Measurements from ENCODE around the gene LGMN. TPM values are rescaled to one million over a fixed set of nuclear protein-coding genes. Genes with fewer than 3 reads are reported as not detected.

The LGMN gene
- 1 to 10 TPM in 1 of 2 experiments, under 1 TPM in 1; 0.63 to 1.2 TPM for total RNA-seq

- CTCF ChIA-PET: interaction anchor here (0.8 kb wide), 1 partner anchor 23 kb away, joined by 3 read pairs; no protein-coding TSS in a partner anchor
- DNase-seq: peak; percentile 72
- H3K4me1 Mint-ChIP-seq: peaks cover 31% of the 10 kb centered on the region
- H3K4me3 Mint-ChIP-seq: peak within 1 kb of the TSS; percentile 31
- peaks cover 3% of the 10 kb centered on the region for H3K36me3 Mint-ChIP-seq
- H3K27me3 Mint-ChIP-seq: peaks cover 74% of the 10 kb centered on the region
- no peaks in the 10 kb centered on the region for H3K9me3 Mint-ChIP-seq (ENCODE audit: low read depth)
- peak; percentile 86 for ATAC-seq
- H3K27ac Mint-ChIP-seq: no peak within 1 kb of the TSS
Measured at GRCh38 chr14:92748259-92749016, at the start of gene LGMN. Gene LGMN, minus strand, starts transcription at chr14:92748627. Its CDS starts 15,841 bp downstream, at chr14:92732786.

- no peak for DNase-seq
- peaks cover 3% of the 10 kb centered on the region for H3K9me3 Mint-ChIP-seq (ENCODE audit: low read depth)
- H3K36me3 Mint-ChIP-seq: peaks cover 26% of the 10 kb centered on the region
- CTCF ChIA-PET: interaction anchor here (1.0 to 1.4 kb wide), 2 partner anchors 11 to 688 kb away, joined by 3 to 4 read pairs; partner anchors contain the start of gene ATXN3
- H3K27me3 Mint-ChIP-seq: peaks cover 3% of the 10 kb centered on the region
- peak overlapping the region; percentile 97 for H3K4me3 Mint-ChIP-seq
- peaks cover 37% of the 10 kb centered on the region for H3K4me1 Mint-ChIP-seq
- H3K27ac Mint-ChIP-seq: peak overlapping the region; percentile 93
- ATAC-seq: no peak
Measured at GRCh38 chr14:92794961-92795360, 46.5 kb upstream of the LGMN start.

GRCh38 chr14:92794547-92794941 is 46.1 kb upstream of the LGMN start:
- Mint-ChIP-seq H3K9me3 (ENCODE audit: low read depth) (peaks cover 6% of the 10 kb centered on the region), H3K4me3 (peak overlapping the region; percentile 97), H3K4me1 (peaks cover 34% of the 10 kb centered on the region), H3K27me3 (peaks cover 4% of the 10 kb centered on the region), H3K36me3 (peaks cover 25% of the 10 kb centered on the region), H3K27ac (peak overlapping the region; percentile 93)
- peak; percentile 41 for DNase-seq
- ATAC-seq: no peak
- CTCF ChIA-PET: interaction anchor here (1.1 kb wide), 1 partner anchor 16 kb away, joined by 3 read pairs; no protein-coding TSS in a partner anchor

GRCh38 chr14:92793709-92794546 is 45.5 kb upstream of the LGMN start, which contains the start of gene GOLGA5:
Gene GOLGA5, plus strand, starts transcription at chr14:92794305. Its CDS starts 3,133 bp downstream, at chr14:92797438.
- peak; percentile 99 for DNase-seq
- H3K27me3 Mint-ChIP-seq: peaks cover 8% of the 10 kb centered on the region
- H3K4me1 Mint-ChIP-seq: peaks cover 34% of the 10 kb centered on the region
- H3K4me3 Mint-ChIP-seq: peak within 1 kb of the TSS; percentile 97
- peaks cover 10% of the 10 kb centered on the region for H3K9me3 Mint-ChIP-seq (ENCODE audit: low read depth)
- peaks cover 29% of the 10 kb centered on the region for H3K36me3 Mint-ChIP-seq
- H3K27ac Mint-ChIP-seq: peak within 1 kb of the TSS; percentile 93
- CTCF ChIA-PET: interaction anchor here (1.1 kb wide), 1 partner anchor 17 kb away, joined by 3 read pairs; no protein-coding TSS in a partner anchor
- ATAC-seq: peak; percentile 96

GRCh38 chr14:92792885-92793284 is 44.5 kb upstream of the LGMN start:
- DNase-seq (no peak), ATAC-seq (no peak)
- Mint-ChIP-seq H3K27me3 (peaks cover 8% of the 10 kb centered on the region), H3K4me1 (peaks cover 30% of the 10 kb centered on the region), H3K36me3 (peaks cover 26% of the 10 kb centered on the region), H3K9me3 (ENCODE audit: low read depth) (peaks cover 10% of the 10 kb centered on the region), H3K4me3 (no peak overlapping the region), H3K27ac (no peak overlapping the region)
- CTCF ChIA-PET: no interaction called here

- Mint-ChIP-seq H3K27ac (no peak overlapping the region), H3K36me3 (peaks cover 16% of the 10 kb centered on the region), H3K4me1 (peaks cover 16% of the 10 kb centered on the region), H3K4me3 (no peak overlapping the region), H3K27me3 (peaks cover 8% of the 10 kb centered on the region), H3K9me3 (ENCODE audit: low read depth) (peaks cover 10% of the 10 kb centered on the region)
- DNase-seq (no peak), ATAC-seq (no peak)
- CTCF ChIA-PET: interaction anchor here (2.4 kb wide), 1 partner anchor 74 kb away, joined by 6 read pairs; no protein-coding TSS in a partner anchor
Measured at GRCh38 chr14:92789457-92790089, 41.1 kb upstream of the LGMN start.

- DNase-seq (no peak), ATAC-seq (no peak)
- H3K9me3 Mint-ChIP-seq (ENCODE audit: low read depth): peaks cover 10% of the 10 kb centered on the region
- H3K36me3 Mint-ChIP-seq: peaks cover 13% of the 10 kb centered on the region
- H3K27ac Mint-ChIP-seq: no peak overlapping the region
- CTCF ChIA-PET: interaction anchor here (0.9 to 2.4 kb wide), 3 partner anchors 11 to 74 kb away, joined by 4 to 6 read pairs (median 5); no protein-coding TSS in a partner anchor
- H3K4me3 Mint-ChIP-seq: no peak overlapping the region
- H3K4me1 Mint-ChIP-seq: peaks cover 10% of the 10 kb centered on the region
- H3K27me3 Mint-ChIP-seq: peaks cover 12% of the 10 kb centered on the region
Measured at GRCh38 chr14:92787554-92787953, 39.1 kb upstream of the LGMN start.

- Mint-ChIP-seq H3K36me3 (peaks cover 10% of the 10 kb centered on the region), H3K4me3 (no peak overlapping the region), H3K27me3 (peaks cover 12% of the 10 kb centered on the region), H3K27ac (no peak overlapping the region), H3K9me3 (ENCODE audit: low read depth) (peaks cover 10% of the 10 kb centered on the region), H3K4me1 (peaks cover 10% of the 10 kb centered on the region)
- no peak for DNase-seq
- no peak for ATAC-seq
- CTCF ChIA-PET: interaction anchor here (4.4 kb wide), 1 partner anchor 73 kb away, joined by 43 read pairs; no protein-coding TSS in a partner anchor
Measured at GRCh38 chr14:92786427-92786756, 38.0 kb upstream of the LGMN start.

GRCh38 chr14:92785667-92786426 is 37.4 kb upstream of the LGMN start:
- peaks cover 12% of the 10 kb centered on the region for H3K27me3 Mint-ChIP-seq
- H3K36me3 Mint-ChIP-seq: peaks cover 9% of the 10 kb centered on the region
- H3K4me1 Mint-ChIP-seq: peaks cover 10% of the 10 kb centered on the region
- no peak for ATAC-seq
- DNase-seq: no peak
- H3K27ac Mint-ChIP-seq: no peak overlapping the region
- peaks cover 10% of the 10 kb centered on the region for H3K9me3 Mint-ChIP-seq (ENCODE audit: low read depth)
- H3K4me3 Mint-ChIP-seq: no peak overlapping the region
- CTCF ChIA-PET: interaction anchor here (1.4 to 4.4 kb wide), 2 partner anchors 10 to 72 kb away, joined by 3 to 43 read pairs; no protein-coding TSS in a partner anchor

- DNase-seq: peak; percentile 48
- H3K36me3 Mint-ChIP-seq: peaks cover 2% of the 10 kb centered on the region
Measured at GRCh38 chr14:92783813-92784431, 35.5 kb upstream of the LGMN start.

GRCh38 chr14:92781350-92781749 is 32.9 kb upstream of the LGMN start:
- H3K4me1 Mint-ChIP-seq: peaks cover 15% of the 10 kb centered on the region
- CTCF ChIA-PET: interaction anchor here (0.9 to 1.2 kb wide), 3 partner anchors 9 to 68 kb away, joined by 3 to 5 read pairs (median 4); no protein-coding TSS in a partner anchor
- no peaks in the 10 kb centered on the region for H3K36me3 Mint-ChIP-seq
- ATAC-seq (no peak), DNase-seq (no peak)
- H3K27ac Mint-ChIP-seq: no peak overlapping the region
- no peak overlapping the region for H3K4me3 Mint-ChIP-seq
- H3K27me3 Mint-ChIP-seq: peaks cover 17% of the 10 kb centered on the region
- no peaks in the 10 kb centered on the region for H3K9me3 Mint-ChIP-seq (ENCODE audit: low read depth)

More at GRCh38 chr14:92783813-92784431, 35.5 kb upstream of the LGMN start:
- peaks cover 4% of the 10 kb centered on the region for H3K27me3 Mint-ChIP-seq
- no peak overlapping the region for H3K27ac Mint-ChIP-seq
- no peak overlapping the region for H3K4me3 Mint-ChIP-seq
- H3K9me3 Mint-ChIP-seq (ENCODE audit: low read depth): no peaks in the 10 kb centered on the region
- ATAC-seq: peak; percentile 77
- CTCF ChIA-PET: interaction anchor here (0.9 to 4.4 kb wide), 8 partner anchors 11 to 95 kb away, joined by 3 to 43 read pairs (median 3); no protein-coding TSS in a partner anchor
- H3K4me1 Mint-ChIP-seq: peaks cover 16% of the 10 kb centered on the region
